Chondrocyte (in vitro differentiated cells): ENCODE data around the gene ALPI. TPM values are rescaled to one million over a fixed set of nuclear protein-coding genes. Genes with fewer than 3 reads are reported as not detected.

Experiments used
- DNase-seq: peaks from one replicate; pipeline ENCODE4 v3.0.0; 2021; ENCODE audit warnings: mixed read lengths, low spot score
- H3K27ac Mint-ChIP-seq: one replicate; pipeline ENCODE4 v1.8.0; 2021; ENCODE audit warnings: mild to moderate bottlenecking, moderate library complexity, mixed read lengths; ENCODE audit not compliant: unreplicated experiment
- H3K27me3 Mint-ChIP-seq: 2 replicates; pipeline ENCODE4 v1.8.0; 2021; ENCODE audit warnings: low read depth, mixed read lengths
- H3K36me3 Mint-ChIP-seq: 2 replicates; pipeline ENCODE4 v1.8.0; 2021; ENCODE audit warnings: low read depth, mixed read lengths
- H3K4me1 Mint-ChIP-seq: 2 replicates; pipeline ENCODE4 v1.8.0; 2021; ENCODE audit warnings: low read depth, mild to moderate bottlenecking, mixed read lengths
- H3K4me3 Mint-ChIP-seq: one replicate; pipeline ENCODE4 v1.8.0; 2021; ENCODE audit warnings: mild to moderate bottlenecking, moderate library complexity, mixed read lengths; ENCODE audit not compliant: unreplicated experiment
- H3K9me3 Mint-ChIP-seq: 2 replicates; pipeline ENCODE4 v1.8.0; 2021; ENCODE audit warnings: low read depth, mixed read lengths
- total RNA-seq: library from RNA; stranded (reverse); gene quantifications from 3 replicates; pipeline ENCODE4 v1.2.1, GENCODE V29; 2021
- TF ChIP-seq, protein P1 (sequence below): fragments of 200-600 bp; sonication (generic); IDR thresholded peaks from 2 replicates; pipeline ENCODE4 v1.5.0; 2021; ENCODE audit warnings: antibody characterized with exemption, mild to moderate bottlenecking, moderate library complexity

The ALPI gene
- total RNA-seq, 1 donor from 2014 or later = not detected

DNA sequence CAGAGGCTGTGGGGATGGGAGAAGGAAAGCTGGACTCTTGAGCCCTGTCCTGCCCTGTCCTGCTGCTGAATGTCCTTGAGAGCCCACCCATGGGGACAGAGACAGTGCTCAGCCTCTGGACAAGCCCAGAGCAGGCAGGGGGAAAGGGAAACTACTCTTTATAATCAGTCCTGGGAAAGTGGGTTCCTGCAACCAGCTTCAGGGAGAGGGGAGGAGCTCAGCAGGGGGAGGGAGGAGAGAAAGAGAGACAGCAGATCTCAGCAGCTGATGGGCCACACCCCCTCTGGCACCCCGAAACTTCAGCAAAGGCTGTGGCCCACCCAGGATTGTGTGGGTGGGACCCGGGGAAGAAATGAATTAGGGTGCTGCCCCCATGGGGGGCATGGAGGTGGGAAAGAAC lies 20.1 kb downstream of the ALPI start:
- Mint-ChIP-seq H3K27me3 (peaks cover 55% of the 10 kb centered on the region), H3K4me1 (no peaks in the 10 kb centered on the region), H3K4me3 (no peak overlapping the region), H3K36me3 (peaks cover 9% of the 10 kb centered on the region), H3K9me3 (peaks cover 18% of the 10 kb centered on the region), H3K27ac (no peak overlapping the region)
- DNase-seq = peak; percentile 4
- TF ChIP-seq, protein P1, sequence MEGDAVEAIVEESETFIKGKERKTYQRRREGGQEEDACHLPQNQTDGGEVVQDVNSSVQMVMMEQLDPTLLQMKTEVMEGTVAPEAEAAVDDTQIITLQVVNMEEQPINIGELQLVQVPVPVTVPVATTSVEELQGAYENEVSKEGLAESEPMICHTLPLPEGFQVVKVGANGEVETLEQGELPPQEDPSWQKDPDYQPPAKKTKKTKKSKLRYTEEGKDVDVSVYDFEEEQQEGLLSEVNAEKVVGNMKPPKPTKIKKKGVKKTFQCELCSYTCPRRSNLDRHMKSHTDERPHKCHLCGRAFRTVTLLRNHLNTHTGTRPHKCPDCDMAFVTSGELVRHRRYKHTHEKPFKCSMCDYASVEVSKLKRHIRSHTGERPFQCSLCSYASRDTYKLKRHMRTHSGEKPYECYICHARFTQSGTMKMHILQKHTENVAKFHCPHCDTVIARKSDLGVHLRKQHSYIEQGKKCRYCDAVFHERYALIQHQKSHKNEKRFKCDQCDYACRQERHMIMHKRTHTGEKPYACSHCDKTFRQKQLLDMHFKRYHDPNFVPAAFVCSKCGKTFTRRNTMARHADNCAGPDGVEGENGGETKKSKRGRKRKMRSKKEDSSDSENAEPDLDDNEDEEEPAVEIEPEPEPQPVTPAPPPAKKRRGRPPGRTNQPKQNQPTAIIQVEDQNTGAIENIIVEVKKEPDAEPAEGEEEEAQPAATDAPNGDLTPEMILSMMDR = no peak

DNA sequence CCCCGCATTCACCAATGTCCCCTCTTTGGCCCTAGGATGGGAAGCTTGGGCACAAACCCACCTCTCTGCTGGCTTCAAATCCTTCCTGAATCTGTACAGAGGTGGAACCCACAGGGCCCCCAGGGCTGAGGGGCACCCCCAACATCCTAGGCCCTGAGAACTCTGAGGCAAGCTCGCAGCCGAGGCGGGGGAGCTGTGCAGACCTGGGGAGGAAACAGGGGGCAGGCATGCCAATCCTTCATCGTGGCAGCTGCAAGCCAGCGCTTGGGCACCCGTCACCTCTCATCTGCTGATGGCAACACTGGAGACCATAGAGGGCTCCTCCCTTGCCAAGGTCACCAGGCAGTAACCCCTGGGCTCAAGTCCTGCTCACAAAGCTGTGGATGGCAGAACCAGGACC lies 20.8 kb downstream of the ALPI start:
- H3K36me3 Mint-ChIP-seq = peaks cover 9% of the 10 kb centered on the region
- DNase-seq = peak; percentile 68
- no peaks in the 10 kb centered on the region for H3K4me1 Mint-ChIP-seq
- peaks cover 53% of the 10 kb centered on the region for H3K27me3 Mint-ChIP-seq
- TF ChIP-seq, protein P1 = no peak
- no peak overlapping the region for H3K4me3 Mint-ChIP-seq
- peaks cover 12% of the 10 kb centered on the region for H3K9me3 Mint-ChIP-seq
- no peak overlapping the region for H3K27ac Mint-ChIP-seq

DNA sequence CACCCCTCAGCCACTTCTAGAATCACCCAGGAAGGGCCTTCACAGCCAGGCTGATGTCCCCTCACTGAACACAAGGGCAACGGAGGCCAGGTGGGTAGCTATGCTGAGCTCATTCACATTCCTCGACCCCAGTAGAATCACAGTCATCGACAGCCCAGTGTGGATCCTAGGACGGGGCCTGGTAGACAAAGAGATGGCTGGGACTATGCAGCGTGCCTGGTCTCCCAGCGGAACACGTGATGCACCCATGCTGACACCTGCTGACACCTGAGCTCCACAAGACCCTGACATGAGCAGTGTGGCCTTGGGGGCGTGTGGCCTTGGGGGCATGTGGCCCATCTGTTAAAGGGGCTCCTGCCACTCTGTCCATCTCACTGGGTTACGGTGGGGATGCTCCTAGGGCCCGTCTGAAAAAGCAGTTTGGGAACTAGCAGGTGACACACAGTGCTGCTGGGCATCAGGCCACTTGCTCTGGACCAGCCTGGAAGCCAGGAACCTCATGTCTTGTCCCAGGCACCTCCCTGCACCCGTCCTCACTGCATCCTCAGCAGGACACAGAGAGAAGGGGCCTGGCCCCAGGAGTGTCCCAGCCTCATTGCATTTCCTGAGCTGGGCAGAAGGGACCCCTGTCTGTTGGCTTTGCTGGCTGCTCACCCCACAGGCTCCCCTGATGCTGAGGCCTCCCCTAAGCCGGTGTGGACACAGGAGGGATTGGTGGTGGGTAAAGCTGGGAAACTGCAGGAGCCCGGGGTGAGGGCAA lies 22.0 kb downstream of the ALPI start:
- H3K4me3 Mint-ChIP-seq = no peak overlapping the region
- peaks cover under 1% of the 10 kb centered on the region for H3K9me3 Mint-ChIP-seq
- peak; percentile 57 for DNase-seq
- H3K27me3 Mint-ChIP-seq = peaks cover 50% of the 10 kb centered on the region
- peaks cover under 1% of the 10 kb centered on the region for H3K36me3 Mint-ChIP-seq
- no peak overlapping the region for H3K27ac Mint-ChIP-seq
- no peaks in the 10 kb centered on the region for H3K4me1 Mint-ChIP-seq
- TF ChIP-seq, protein P1 = no peak

DNA sequence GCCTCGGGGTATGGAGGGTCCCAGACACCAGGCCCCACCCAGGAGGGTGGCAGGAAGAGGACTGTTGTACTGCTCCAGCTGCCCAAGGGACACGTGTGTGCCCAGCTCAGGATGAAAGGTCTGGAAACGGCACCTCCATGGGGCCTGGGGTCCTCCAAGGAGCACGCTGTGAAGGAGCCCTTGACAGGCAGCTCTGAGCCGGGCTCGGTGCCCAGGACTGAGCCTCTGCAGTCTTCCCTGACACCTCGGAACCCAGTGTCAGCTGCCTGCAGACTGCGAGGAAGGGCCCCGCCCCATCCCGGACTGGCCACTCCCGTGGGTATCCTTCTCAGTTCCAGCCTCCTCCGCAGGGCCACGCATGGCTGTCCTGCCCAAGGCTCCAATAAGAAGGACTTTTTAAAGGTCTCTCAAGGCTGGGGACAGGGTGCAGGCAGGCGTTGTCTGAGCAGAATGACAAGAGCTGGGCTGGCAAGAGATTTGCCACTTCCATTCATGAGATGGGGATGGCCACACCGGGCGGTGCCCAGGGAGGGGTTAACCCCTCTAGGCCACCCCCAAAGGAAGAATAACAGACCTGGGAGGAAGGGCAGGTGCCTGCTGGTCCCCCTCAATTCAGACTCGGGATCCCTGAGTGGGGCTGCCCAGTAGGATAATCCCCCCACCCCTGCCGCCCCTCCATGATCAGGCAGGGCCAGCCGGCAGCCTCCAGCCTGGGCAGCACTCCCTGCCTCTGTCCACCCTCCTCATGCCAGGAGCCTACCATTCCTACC lies 22.8 kb downstream of the ALPI start:
- Mint-ChIP-seq H3K27me3 (peaks cover 52% of the 10 kb centered on the region), H3K4me1 (no peaks in the 10 kb centered on the region), H3K4me3 (no peak overlapping the region), H3K27ac (no peak overlapping the region), H3K36me3 (no peaks in the 10 kb centered on the region), H3K9me3 (no peaks in the 10 kb centered on the region)
- TF ChIP-seq, protein P1 = no peak
- peak; percentile 85 for DNase-seq

DNA sequence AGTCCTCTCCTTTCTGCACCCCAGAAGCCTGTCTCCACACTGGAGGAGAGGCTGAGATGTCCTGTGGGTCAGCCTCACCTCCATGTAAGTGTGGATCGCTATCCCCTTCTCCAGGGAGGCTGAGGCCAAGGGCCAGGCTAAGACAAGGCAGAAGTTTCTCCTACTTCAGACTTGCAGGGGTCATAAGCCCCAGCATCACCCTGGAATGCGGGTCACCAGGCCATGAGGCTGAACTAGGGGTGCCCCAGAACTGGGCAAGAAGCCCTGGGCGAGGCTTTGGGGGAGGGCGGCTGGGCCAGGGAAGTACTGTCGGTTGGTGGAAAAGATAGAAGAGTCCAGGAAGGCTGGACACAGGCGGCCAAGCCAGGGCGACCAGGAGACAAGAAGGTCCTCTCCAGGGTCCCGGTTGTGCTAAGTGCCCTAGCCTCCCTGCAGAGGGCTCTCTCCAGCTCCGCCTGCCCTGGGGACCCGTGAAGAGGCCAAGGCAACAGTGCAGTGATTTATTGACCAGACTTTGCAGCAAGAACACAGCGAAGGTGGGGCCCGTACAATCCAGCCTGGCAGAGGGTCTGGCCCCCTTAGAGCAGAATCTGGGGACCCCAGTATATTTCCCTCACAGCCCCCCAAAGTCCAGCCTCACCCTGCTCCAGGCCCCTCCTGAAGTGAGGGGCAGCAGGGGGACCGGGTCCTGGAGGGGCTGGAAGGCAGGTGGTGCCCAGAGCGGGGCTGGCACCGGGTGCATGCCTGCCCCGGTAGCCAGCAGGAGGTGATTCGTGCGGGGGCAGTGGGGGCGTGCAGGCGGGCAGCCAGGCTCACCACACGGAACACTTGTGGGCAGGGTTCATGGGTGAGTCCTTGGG lies 23.6 kb downstream of the ALPI start:
- Mint-ChIP-seq H3K27me3 (peaks cover 54% of the 10 kb centered on the region), H3K4me1 (no peaks in the 10 kb centered on the region), H3K4me3 (no peak overlapping the region), H3K9me3 (no peaks in the 10 kb centered on the region), H3K27ac (no peak overlapping the region), H3K36me3 (no peaks in the 10 kb centered on the region)
- TF ChIP-seq, protein P1 = no peak
- peak; percentile 84 for DNase-seq
